ENCODE data around the gene LRP5.

DNA sequence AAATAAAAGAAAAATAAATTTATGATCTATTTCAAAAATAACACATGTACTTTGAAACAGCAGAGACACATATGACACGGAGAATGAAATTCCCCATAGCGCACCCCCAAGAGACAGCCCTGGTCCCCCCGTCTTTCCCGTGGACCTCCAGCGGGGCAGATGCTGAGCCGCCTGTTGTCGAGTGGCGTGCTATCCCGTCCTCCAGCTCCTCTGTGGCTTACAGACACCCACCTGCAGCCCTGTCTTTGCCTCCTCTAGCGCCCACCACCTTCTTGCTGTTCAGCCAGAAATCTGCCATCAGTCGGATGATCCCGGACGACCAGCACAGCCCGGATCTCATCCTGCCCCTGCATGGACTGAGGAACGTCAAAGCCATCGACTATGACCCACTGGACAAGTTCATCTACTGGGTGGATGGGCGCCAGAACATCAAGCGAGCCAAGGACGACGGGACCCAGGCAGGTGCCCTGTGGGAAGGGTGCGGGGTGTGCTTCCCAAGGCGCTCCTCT lies 103.7 kb downstream of the LRP5 start:
- no peak for TF ChIP-seq EZH2 (IDR thresholded peaks at IDR 0.05; ENCODE audit: low read length)
- TF ChIP-seq, protein P1, sequence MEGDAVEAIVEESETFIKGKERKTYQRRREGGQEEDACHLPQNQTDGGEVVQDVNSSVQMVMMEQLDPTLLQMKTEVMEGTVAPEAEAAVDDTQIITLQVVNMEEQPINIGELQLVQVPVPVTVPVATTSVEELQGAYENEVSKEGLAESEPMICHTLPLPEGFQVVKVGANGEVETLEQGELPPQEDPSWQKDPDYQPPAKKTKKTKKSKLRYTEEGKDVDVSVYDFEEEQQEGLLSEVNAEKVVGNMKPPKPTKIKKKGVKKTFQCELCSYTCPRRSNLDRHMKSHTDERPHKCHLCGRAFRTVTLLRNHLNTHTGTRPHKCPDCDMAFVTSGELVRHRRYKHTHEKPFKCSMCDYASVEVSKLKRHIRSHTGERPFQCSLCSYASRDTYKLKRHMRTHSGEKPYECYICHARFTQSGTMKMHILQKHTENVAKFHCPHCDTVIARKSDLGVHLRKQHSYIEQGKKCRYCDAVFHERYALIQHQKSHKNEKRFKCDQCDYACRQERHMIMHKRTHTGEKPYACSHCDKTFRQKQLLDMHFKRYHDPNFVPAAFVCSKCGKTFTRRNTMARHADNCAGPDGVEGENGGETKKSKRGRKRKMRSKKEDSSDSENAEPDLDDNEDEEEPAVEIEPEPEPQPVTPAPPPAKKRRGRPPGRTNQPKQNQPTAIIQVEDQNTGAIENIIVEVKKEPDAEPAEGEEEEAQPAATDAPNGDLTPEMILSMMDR (optimal IDR thresholded peaks at IDR 0.05 in 1 of 3, IDR thresholded peaks at IDR 0.05 in 1 of 3, conservative IDR thresholded peaks at IDR 0.05 in 1 of 3; ENCODE audit: extremely low read depth in 1 of 3, insufficient read depth in 2 of 3, low read length in 3 of 3), result no peak

All from keratinocyte (primary cell).